Activated T-helper 17 cell treated with anti-CD3 and anti-CD28 coated beads, Interleukin-2, amount 50 U/mL, for 72 hours (primary cell): ENCODE results near the gene RREB1. TPM values are rescaled to one million over a fixed set of nuclear protein-coding genes. Genes with fewer than 3 reads are reported as not detected.
A peak's percentile ranks its signal among the peaks of the same experiment; 100 is the strongest.

Experiments
- ATAC-seq: fragments of 150-1000 bp; cut with Tn5 transposase; replicated peaks from 2 replicates; pipeline ENCODE4 v1.10.0; 2021; ENCODE audit warnings: mild to moderate bottlenecking, moderate library complexity
- H3K27ac Mint-ChIP-seq: one replicate; pipeline ENCODE4 v1.8.0; 2022; ENCODE audit warnings: mixed read lengths
- H3K27me3 Mint-ChIP-seq: one replicate; pipeline ENCODE4 v1.8.0; 2022; ENCODE audit warnings: mixed read lengths
- H3K36me3 Mint-ChIP-seq: one replicate; pipeline ENCODE4 v1.8.0; 2022; ENCODE audit warnings: low read depth, mild to moderate bottlenecking, mixed read lengths
- H3K4me1 Mint-ChIP-seq: one replicate; pipeline ENCODE4 v1.8.0; 2022; ENCODE audit warnings: mixed read lengths
- H3K4me3 Mint-ChIP-seq: one replicate; pipeline ENCODE4 v1.8.0; 2022; ENCODE audit warnings: mild to moderate bottlenecking, mixed read lengths
- H3K9me3 Mint-ChIP-seq: one replicate; pipeline ENCODE4 v1.8.0; 2022; ENCODE audit warnings: mixed read lengths
- total RNA-seq, 2 donors: library from RNA; stranded (reverse); gene quantifications; one replicate each; pipeline ENCODE4 v1.2.3, GENCODE V29; 2022

The RREB1 gene
- 10 to 100 TPM; 14.8 to 21.9 TPM for total RNA-seq

- Mint-ChIP-seq H3K27ac (peak within 1 kb of the TSS; percentile 92), H3K4me3 (peak within 1 kb of the TSS; percentile 88)
Measured at GRCh38 chr6:7107578-7108195, at the start of gene RREB1. TSS of gene RREB1 (plus strand) at chr6:7107961. CDS start at chr6:7181912, 73,951 bp downstream.

GRCh38 chr6:7058250-7058923 lies 49.4 kb upstream of the RREB1 start:
- H3K27ac Mint-ChIP-seq, result no peak overlapping the region
- ATAC-seq, result peak; percentile 93
- H3K9me3 Mint-ChIP-seq, result no peaks in the 10 kb centered on the region
- H3K36me3 Mint-ChIP-seq, result no peaks in the 10 kb centered on the region
- H3K4me1 Mint-ChIP-seq, result no peaks in the 10 kb centered on the region
- no peaks in the 10 kb centered on the region for H3K27me3 Mint-ChIP-seq
- no peak overlapping the region for H3K4me3 Mint-ChIP-seq

More at GRCh38 chr6:7107578-7108195, at the start of gene RREB1:
- peak; percentile 67 for ATAC-seq
- Mint-ChIP-seq H3K36me3 (peaks cover 15% of the 10 kb centered on the region), H3K27me3 (no peaks in the 10 kb centered on the region), H3K9me3 (no peaks in the 10 kb centered on the region), H3K4me1 (peaks cover 37% of the 10 kb centered on the region)

- Mint-ChIP-seq H3K4me1 (no peaks in the 10 kb centered on the region), H3K27ac (no peak overlapping the region), H3K27me3 (no peaks in the 10 kb centered on the region), H3K36me3 (no peaks in the 10 kb centered on the region), H3K9me3 (no peaks in the 10 kb centered on the region), H3K4me3 (no peak overlapping the region)
- no peak for ATAC-seq
Measured at GRCh38 chr6:7060769-7061516, 46.8 kb upstream of the RREB1 start.

GRCh38 chr6:7062451-7063162 lies 45.2 kb upstream of the RREB1 start:
- no peak overlapping the region for H3K4me3 Mint-ChIP-seq
- H3K27me3 Mint-ChIP-seq, result no peaks in the 10 kb centered on the region
- H3K36me3 Mint-ChIP-seq, result no peaks in the 10 kb centered on the region
- no peaks in the 10 kb centered on the region for H3K4me1 Mint-ChIP-seq
- H3K27ac Mint-ChIP-seq, result no peak overlapping the region
- ATAC-seq, result no peak
- H3K9me3 Mint-ChIP-seq, result no peaks in the 10 kb centered on the region

GRCh38 chr6:7067305-7067704 lies 40.5 kb upstream of the RREB1 start:
- Mint-ChIP-seq H3K9me3 (no peaks in the 10 kb centered on the region), H3K27me3 (peaks cover 7% of the 10 kb centered on the region), H3K4me3 (no peak overlapping the region), H3K27ac (no peak overlapping the region), H3K4me1 (no peaks in the 10 kb centered on the region), H3K36me3 (no peaks in the 10 kb centered on the region)
- ATAC-seq, result no peak

- H3K27me3 Mint-ChIP-seq, result peaks cover 7% of the 10 kb centered on the region
Measured at GRCh38 chr6:7071405-7071804, 36.4 kb upstream of the RREB1 start.

GRCh38 chr6:7073082-7073820 lies 34.5 kb upstream of the RREB1 start:
- Mint-ChIP-seq H3K27ac (peak overlapping the region; percentile 34), H3K27me3 (peaks cover 10% of the 10 kb centered on the region)
- ATAC-seq, result no peak

More at GRCh38 chr6:7071405-7071804, 36.4 kb upstream of the RREB1 start:
- Mint-ChIP-seq H3K4me1 (peaks cover 5% of the 10 kb centered on the region), H3K27ac (no peak overlapping the region), H3K4me3 (no peak overlapping the region), H3K9me3 (no peaks in the 10 kb centered on the region), H3K36me3 (no peaks in the 10 kb centered on the region)
- no peak for ATAC-seq

GRCh38 chr6:7073821-7074525 lies 33.8 kb upstream of the RREB1 start:
- Mint-ChIP-seq H3K27me3 (peaks cover 9% of the 10 kb centered on the region), H3K9me3 (no peaks in the 10 kb centered on the region), H3K4me3 (peak overlapping the region; percentile 5), H3K27ac (peak overlapping the region; percentile 34), H3K36me3 (no peaks in the 10 kb centered on the region), H3K4me1 (peaks cover 5% of the 10 kb centered on the region)
- ATAC-seq, result peak; percentile 99

More at GRCh38 chr6:7073082-7073820, 34.5 kb upstream of the RREB1 start:
- Mint-ChIP-seq H3K4me3 (peak overlapping the region; percentile 5), H3K36me3 (no peaks in the 10 kb centered on the region), H3K4me1 (peaks cover 5% of the 10 kb centered on the region), H3K9me3 (no peaks in the 10 kb centered on the region)

GRCh38 chr6:7074870-7075269 lies 32.9 kb upstream of the RREB1 start:
- Mint-ChIP-seq H3K27ac (no peak overlapping the region), H3K4me1 (peaks cover 5% of the 10 kb centered on the region), H3K9me3 (no peaks in the 10 kb centered on the region), H3K27me3 (peaks cover 7% of the 10 kb centered on the region), H3K36me3 (no peaks in the 10 kb centered on the region), H3K4me3 (no peak overlapping the region)
- ATAC-seq, result no peak

- Mint-ChIP-seq H3K27me3 (peaks cover 7% of the 10 kb centered on the region), H3K4me3 (no peak overlapping the region), H3K27ac (no peak overlapping the region), H3K9me3 (no peaks in the 10 kb centered on the region), H3K4me1 (peaks cover 5% of the 10 kb centered on the region), H3K36me3 (no peaks in the 10 kb centered on the region)
- no peak for ATAC-seq
Measured at GRCh38 chr6:7075341-7076000, 32.3 kb upstream of the RREB1 start.

- Mint-ChIP-seq H3K27me3 (peaks cover 3% of the 10 kb centered on the region), H3K27ac (no peak overlapping the region), H3K4me1 (peaks cover 5% of the 10 kb centered on the region), H3K4me3 (no peak overlapping the region), H3K36me3 (no peaks in the 10 kb centered on the region), H3K9me3 (no peaks in the 10 kb centered on the region)
- ATAC-seq, result no peak
Measured at GRCh38 chr6:7077856-7078255, 29.9 kb upstream of the RREB1 start.

- no peaks in the 10 kb centered on the region for H3K36me3 Mint-ChIP-seq
- H3K4me1 Mint-ChIP-seq, result peaks cover 5% of the 10 kb centered on the region
- H3K9me3 Mint-ChIP-seq, result no peaks in the 10 kb centered on the region
- no peak for ATAC-seq
- H3K27me3 Mint-ChIP-seq, result peaks cover 3% of the 10 kb centered on the region
- no peak overlapping the region for H3K27ac Mint-ChIP-seq
- H3K4me3 Mint-ChIP-seq, result no peak overlapping the region
Measured at GRCh38 chr6:7078856-7079255, 28.9 kb upstream of the RREB1 start.

- Mint-ChIP-seq H3K4me3 (no peak overlapping the region), H3K9me3 (no peaks in the 10 kb centered on the region), H3K36me3 (no peaks in the 10 kb centered on the region), H3K4me1 (no peaks in the 10 kb centered on the region), H3K27ac (no peak overlapping the region), H3K27me3 (peaks cover 9% of the 10 kb centered on the region)
- no peak for ATAC-seq
Measured at GRCh38 chr6:7080311-7080710, 27.4 kb upstream of the RREB1 start.
